HEK293 (cell line): ENCODE data around the gene SMARCD1.

Experiments used
- CTCF ChIA-PET: fragments of 350-600 bp; formaldehyde crosslinking; extraction: SDS; loops from one replicate; lab custom pipeline; 2021; ENCODE audit warnings: antibody characterized with exemption; lab: Yijun Ruan, JAX
- POLR2A ChIA-PET: fragments of 300-600 bp; formaldehyde crosslinking; extraction: SDS; loops from one replicate; lab custom pipeline; 2020; ENCODE audit warnings: antibody characterized with exemption, inconsistent platforms; lab: Yijun Ruan, JAX
- H3K27ac ChIP-seq: fragments of 200-500 bp; sonication (Bioruptor generic); 2 replicates; pipeline ENCODE4 v1.5.1; 2014; ENCODE audit warnings: low read depth, low read length, control low read depth, inconsistent platforms; ENCODE audit errors: extremely low read depth
- H3K36me3 ChIP-seq, 2 experiments: fragments of 200-500 bp in 1 of 2; sonication (Bioruptor generic) in 1 of 2; 1 replicate in 1 of 2; 2 replicates in 1 of 2; pipeline ENCODE4 v1.5.1; 2014 to 2017; ENCODE audit warnings: inconsistent platforms in 2 of 2, low read length in 2 of 2; ENCODE audit not compliant: control insufficient read depth in 2 of 2, insufficient read depth in 1 of 2
- H3K4me1 ChIP-seq: fragments of 200-500 bp; sonication (Bioruptor generic); 2 replicates; pipeline ENCODE4 v1.5.1; 2014; ENCODE audit warnings: mild to moderate bottlenecking, low read length, inconsistent platforms; ENCODE audit not compliant: control insufficient read depth, insufficient read depth
- H3K4me3 ChIP-seq: 2 replicates; pipeline ENCODE4 v1.5.1; 2011; ENCODE audit warnings: low read depth, mild to moderate bottlenecking, control low read depth, low read length, moderate library complexity
- H3K9me3 ChIP-seq: fragments of 200-500 bp; sonication (Bioruptor generic); 2 replicates; pipeline ENCODE4 v1.5.1; 2014; ENCODE audit warnings: low read depth, low read length, inconsistent platforms; ENCODE audit not compliant: control insufficient read depth, insufficient read depth
- GLIS1 ChIP-seq: fragments of 450-650 bp; formaldehyde crosslinking; IDR thresholded peaks from 2 replicates; pipeline ENCODE4 v1.5.1; 2016; ENCODE audit warnings: missing biosample characterization, missing genetic modification characterization
- GLIS2 ChIP-seq: fragments of 450-650 bp; formaldehyde crosslinking; IDR thresholded peaks from 2 replicates; pipeline ENCODE4 v1.5.1; 2016; ENCODE audit warnings: missing biosample characterization, missing genetic modification characterization
- PRDM1 ChIP-seq: fragments of 450-650 bp; formaldehyde crosslinking; IDR thresholded peaks from 2 replicates; pipeline ENCODE4; 2016; ENCODE audit warnings: missing biosample characterization, missing genetic modification characterization
- REST ChIP-seq: fragments of 450-650 bp; formaldehyde crosslinking; IDR thresholded peaks from 2 replicates; pipeline ENCODE4 v1.5.1; 2016; ENCODE audit warnings: missing biosample characterization, missing genetic modification characterization
- TRIM28 ChIP-seq: IDR thresholded peaks from 2 replicates; pipeline ENCODE4 v1.6.1; 2011; ENCODE audit warnings: low read length, control low read depth, borderline replicate concordance
- ZBTB17 ChIP-seq: fragments of 450-650 bp; formaldehyde crosslinking; IDR thresholded peaks from 2 replicates; pipeline ENCODE4 v1.5.1; 2016; ENCODE audit warnings: missing biosample characterization, missing genetic modification characterization
- ZIC2 ChIP-seq: fragments of 450-650 bp; formaldehyde crosslinking; IDR thresholded peaks from 2 replicates; pipeline ENCODE4 v1.5.1; 2016; ENCODE audit warnings: missing biosample characterization, missing genetic modification characterization
- ZNF211 ChIP-seq: fragments of 450-650 bp; formaldehyde crosslinking; IDR thresholded peaks from 2 replicates; pipeline ENCODE4 v1.5.1; 2016; ENCODE audit warnings: low read depth, missing biosample characterization, missing genetic modification characterization
- ZNF223 ChIP-seq: fragments of 450-650 bp; formaldehyde crosslinking; IDR thresholded peaks from 2 replicates; pipeline ENCODE4 v1.5.1; 2016; ENCODE audit warnings: missing biosample characterization, missing genetic modification characterization
- ZNF621 ChIP-seq: fragments of 450-650 bp; formaldehyde crosslinking; IDR thresholded peaks from 2 replicates; pipeline ENCODE4 v1.5.1; 2017; ENCODE audit warnings: missing biosample characterization, missing genetic modification characterization
- ZNF629 ChIP-seq: fragments of 450-650 bp; formaldehyde crosslinking; IDR thresholded peaks from 2 replicates; pipeline ENCODE4 v1.5.1; 2017; ENCODE audit warnings: missing biosample characterization, missing genetic modification characterization
- ZNF654 ChIP-seq: fragments of 450-650 bp; formaldehyde crosslinking; IDR thresholded peaks from 2 replicates; pipeline ENCODE4 v1.5.1; 2016; ENCODE audit warnings: low read depth, missing biosample characterization, missing genetic modification characterization
- ZNF677 ChIP-seq: fragments of 450-650 bp; IDR thresholded peaks from 2 replicates; pipeline ENCODE4 v1.5.0; 2018; ENCODE audit warnings: missing biosample characterization, mild to moderate bottlenecking, missing genetic modification characterization, moderate library complexity
- ZNF692 ChIP-seq: fragments of 450-650 bp; formaldehyde crosslinking; IDR thresholded peaks from 2 replicates; pipeline ENCODE4 v1.5.1; 2016; ENCODE audit warnings: missing biosample characterization, missing genetic modification characterization
- ZNF768 ChIP-seq: fragments of 450-650 bp; formaldehyde crosslinking; IDR thresholded peaks from 2 replicates; pipeline ENCODE4 v1.5.1; 2018; ENCODE audit warnings: missing biosample characterization, mild to moderate bottlenecking, missing genetic modification characterization
- TF ChIP-seq, protein P1 (sequence below): fragments of 450-650 bp; formaldehyde crosslinking; IDR thresholded peaks from 2 replicates; pipeline ENCODE4; 2016; ENCODE audit warnings: missing biosample characterization, missing genetic modification characterization
- TF ChIP-seq, protein P2 (sequence below): fragments of 450-650 bp; formaldehyde crosslinking; IDR thresholded peaks from 2 replicates; pipeline ENCODE4 v1.5.1; 2016; ENCODE audit warnings: missing biosample characterization, missing genetic modification characterization
- TF ChIP-seq, protein P3 (sequence below): fragments of 450-650 bp; formaldehyde crosslinking; IDR thresholded peaks from 2 replicates; pipeline ENCODE4 v1.5.1; 2016; ENCODE audit warnings: missing biosample characterization, missing genetic modification characterization
- TF ChIP-seq, protein P4 (sequence below): fragments of 450-650 bp; formaldehyde crosslinking; IDR thresholded peaks from 2 replicates; pipeline ENCODE4 v1.5.1; 2017; ENCODE audit warnings: missing biosample characterization, missing genetic modification characterization

The SMARCD1 gene

DNA sequence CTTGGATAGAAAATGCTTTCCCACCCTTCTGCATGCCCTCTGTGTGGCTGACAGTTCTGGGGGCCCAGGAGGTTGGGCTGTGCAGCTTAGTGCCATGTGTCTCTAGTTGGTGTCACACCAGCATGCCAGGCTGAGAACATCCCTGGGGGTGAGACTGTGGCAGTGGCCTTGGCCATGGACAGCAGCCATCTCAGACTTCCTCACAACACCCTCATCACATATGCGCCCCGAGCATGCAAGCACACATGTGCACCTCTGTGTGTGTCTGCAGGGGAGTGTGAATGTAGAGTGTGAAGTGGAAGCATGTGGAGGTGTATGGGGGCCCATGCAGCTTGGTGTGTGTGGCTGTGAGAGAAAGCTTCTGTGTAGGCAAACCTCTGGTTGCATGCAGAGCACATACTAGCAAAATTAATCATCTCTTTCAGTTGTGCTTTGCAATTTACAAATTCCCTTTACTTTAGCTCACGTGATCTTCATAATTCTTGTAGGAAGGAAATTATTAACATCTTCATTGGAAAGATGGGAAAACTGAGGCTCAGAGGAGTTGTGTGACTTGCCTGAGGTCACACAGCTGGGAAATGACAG lies 19.3 kb upstream of the SMARCD1 start:
- Histone ChIP-seq H3K9me3 (no peaks in the 10 kb centered on the region), H3K36me3 (peaks cover 0 to 33% of the 10 kb centered on the region in 2 experiments; a peak in 1 of 3 replicates), H3K27ac (no peak overlapping the region), H3K4me1 (no peaks in the 10 kb centered on the region), H3K4me3 (no peak overlapping the region)
- ChIA-PET CTCF (interaction anchor here (0.6 to 7.9 kb wide), 12 partner anchors 9 to 288 kb away, joined by 3 to 145 read pairs (median 6); partner anchors contain the start of gene SMARCD1), POLR2A (interaction anchor here (0.5 to 1.1 kb wide), 4 partner anchors 16 to 566 kb away, joined by 3 to 5 read pairs (median 4); partner anchors contain the start of gene SMARCD1)
- 0 out of 2 replicates have a peak, but pooled peaks have one; percentile 5 for TF ChIP-seq ZNF768 (tag by site-specific recombination)
- 0 out of 2 replicates have a peak, but pooled peaks have one; percentile 18 for TF ChIP-seq REST
- TF ChIP-seq, protein P1, sequence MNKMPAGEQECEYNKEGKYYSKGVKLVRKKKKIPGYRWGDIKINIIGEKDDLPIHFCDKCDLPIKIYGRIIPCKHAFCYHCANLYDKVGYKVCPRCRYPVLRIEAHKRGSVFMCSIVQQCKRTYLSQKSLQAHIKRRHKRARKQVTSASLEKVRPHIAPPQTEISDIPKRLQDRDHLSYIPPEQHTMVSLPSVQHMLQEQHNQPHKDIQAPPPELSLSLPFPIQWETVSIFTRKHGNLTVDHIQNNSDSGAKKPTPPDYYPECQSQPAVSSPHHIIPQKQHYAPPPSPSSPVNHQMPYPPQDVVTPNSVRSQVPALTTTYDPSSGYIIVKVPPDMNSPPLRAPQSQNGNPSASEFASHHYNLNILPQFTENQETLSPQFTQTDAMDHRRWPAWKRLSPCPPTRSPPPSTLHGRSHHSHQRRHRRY (tag by site-specific recombination) = no peak

DNA sequence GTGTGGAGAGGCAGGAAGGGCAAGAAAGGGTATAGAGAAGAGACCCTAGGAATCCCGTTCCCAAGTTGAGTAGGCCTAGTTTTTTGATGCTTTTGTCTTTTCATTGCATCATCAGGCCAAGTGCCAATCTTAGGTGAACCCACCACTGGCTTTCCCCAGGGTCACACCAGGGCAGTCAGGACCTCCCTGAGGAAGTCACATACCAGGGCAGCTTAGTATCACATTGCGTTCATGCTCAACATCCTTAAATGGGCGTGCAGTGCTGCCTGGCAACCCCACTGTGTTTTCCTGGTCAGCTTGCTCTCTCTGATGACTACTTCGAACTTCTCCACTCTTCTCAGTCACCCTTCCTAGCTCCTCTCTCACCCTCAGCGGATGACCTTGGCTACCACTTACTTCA lies 18.7 kb upstream of the SMARCD1 start:
- no peak overlapping the region for H3K4me3 ChIP-seq
- CTCF ChIA-PET = interaction anchor here (0.6 to 7.9 kb wide), 11 partner anchors 8 to 289 kb away, joined by 3 to 145 read pairs (median 7); partner anchors contain the start of gene SMARCD1
- TF ChIP-seq GLIS1 (tag by site-specific recombination) (peak; percentile 87), GLIS2 (tag by site-specific recombination) (0 out of 2 replicates have a peak, but pooled peaks have one; percentile 20), ZBTB17 (tag by site-specific recombination) (peak; percentile 61), ZNF692 (peak; percentile 51; the same call in 1 of the 2 replicates), ZNF223 (tag by site-specific recombination) (no peak), PRDM1 (tag by site-specific recombination) (peak; percentile 17; the same call in 1 of the 2 replicates), ZIC2 (peak; percentile 34; the same call in 1 of the 2 replicates)
- TF ChIP-seq, protein P2, sequence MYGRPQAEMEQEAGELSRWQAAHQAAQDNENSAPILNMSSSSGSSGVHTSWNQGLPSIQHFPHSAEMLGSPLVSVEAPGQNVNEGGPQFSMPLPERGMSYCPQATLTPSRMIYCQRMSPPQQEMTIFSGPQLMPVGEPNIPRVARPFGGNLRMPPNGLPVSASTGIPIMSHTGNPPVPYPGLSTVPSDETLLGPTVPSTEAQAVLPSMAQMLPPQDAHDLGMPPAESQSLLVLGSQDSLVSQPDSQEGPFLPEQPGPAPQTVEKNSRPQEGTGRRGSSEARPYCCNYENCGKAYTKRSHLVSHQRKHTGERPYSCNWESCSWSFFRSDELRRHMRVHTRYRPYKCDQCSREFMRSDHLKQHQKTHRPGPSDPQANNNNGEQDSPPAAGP (tag by site-specific recombination) = no peak
- no peak overlapping the region for H3K27ac ChIP-seq
- no peaks in the 10 kb centered on the region for H3K9me3 ChIP-seq
- H3K4me1 ChIP-seq = no peaks in the 10 kb centered on the region
- peaks cover 0 to 28% of the 10 kb centered on the region in 2 experiments; a peak in 1 of 3 replicates for H3K36me3 ChIP-seq
- POLR2A ChIA-PET = interaction anchor here (0.5 to 1.1 kb wide), 3 partner anchors 18 to 566 kb away, joined by 3 to 4 read pairs (median 3); partner anchors contain the start of gene SMARCD1

DNA sequence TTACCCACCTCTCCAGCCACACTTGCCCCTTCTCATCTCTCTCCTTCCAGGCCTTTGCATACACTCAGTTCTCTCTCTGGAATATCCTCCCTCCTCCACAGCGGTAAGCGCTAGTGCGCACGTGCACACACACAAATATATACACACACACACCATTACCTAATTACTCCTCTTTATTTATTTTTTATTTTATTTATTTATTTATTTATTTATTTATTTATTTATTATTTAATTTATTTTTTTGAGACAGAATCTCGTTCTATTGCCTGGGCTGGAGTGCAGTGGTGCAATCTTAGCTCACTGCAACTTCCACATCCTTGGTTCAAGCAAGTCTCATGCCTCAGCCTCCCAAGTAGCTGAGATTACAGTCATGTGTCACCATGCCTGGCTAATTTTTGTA lies 16.1 kb upstream of the SMARCD1 start:
- no peak overlapping the region for H3K4me3 ChIP-seq
- H3K4me1 ChIP-seq = no peaks in the 10 kb centered on the region
- no peak overlapping the region for H3K27ac ChIP-seq
- CTCF ChIA-PET = interaction anchor here (0.6 to 7.9 kb wide), 26 partner anchors 9 to 795 kb away, joined by 3 to 145 read pairs (median 5); partner anchors contain the start of genes RACGAP1 and SMARCD1
- peaks cover 0 to 18% of the 10 kb centered on the region in 2 experiments; a peak in 1 of 3 replicates for H3K36me3 ChIP-seq
- POLR2A ChIA-PET = no interaction called here
- H3K9me3 ChIP-seq = no peaks in the 10 kb centered on the region
- TF ChIP-seq GLIS2 (tag by site-specific recombination) (no peak), GLIS1 (tag by site-specific recombination) (no peak), TRIM28 (no peak), ZNF211 (tag by site-specific recombination) (no peak), ZNF621 (tag by site-specific recombination) (no peak), ZNF629 (no peak), ZNF677 (no peak), ZNF654 (no peak)
- TF ChIP-seq, protein P3, sequence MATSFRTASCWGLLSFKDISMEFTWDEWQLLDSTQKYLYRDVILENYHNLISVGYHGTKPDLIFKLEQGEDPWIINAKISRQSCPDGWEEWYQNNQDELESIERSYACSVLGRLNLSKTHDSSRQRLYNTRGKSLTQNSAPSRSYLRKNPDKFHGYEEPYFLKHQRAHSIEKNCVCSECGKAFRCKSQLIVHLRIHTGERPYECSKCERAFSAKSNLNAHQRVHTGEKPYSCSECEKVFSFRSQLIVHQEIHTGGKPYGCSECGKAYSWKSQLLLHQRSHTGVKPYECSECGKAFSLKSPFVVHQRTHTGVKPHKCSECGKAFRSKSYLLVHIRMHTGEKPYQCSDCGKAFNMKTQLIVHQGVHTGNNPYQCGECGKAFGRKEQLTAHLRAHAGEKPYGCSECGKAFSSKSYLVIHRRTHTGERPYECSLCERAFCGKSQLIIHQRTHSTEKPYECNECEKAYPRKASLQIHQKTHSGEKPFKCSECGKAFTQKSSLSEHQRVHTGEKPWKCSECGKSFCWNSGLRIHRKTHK (tag by site-specific recombination) = no peak
- TF ChIP-seq, protein P4, sequence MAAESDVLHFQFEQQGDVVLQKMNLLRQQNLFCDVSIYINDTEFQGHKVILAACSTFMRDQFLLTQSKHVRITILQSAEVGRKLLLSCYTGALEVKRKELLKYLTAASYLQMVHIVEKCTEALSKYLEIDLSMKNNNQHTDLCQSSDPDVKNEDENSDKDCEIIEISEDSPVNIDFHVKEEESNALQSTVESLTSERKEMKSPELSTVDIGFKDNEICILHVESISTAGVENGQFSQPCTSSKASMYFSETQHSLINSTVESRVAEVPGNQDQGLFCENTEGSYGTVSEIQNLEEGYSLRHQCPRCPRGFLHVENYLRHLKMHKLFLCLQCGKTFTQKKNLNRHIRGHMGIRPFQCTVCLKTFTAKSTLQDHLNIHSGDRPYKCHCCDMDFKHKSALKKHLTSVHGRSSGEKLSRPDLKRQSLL = no peak
